ENCODE measurements around the gene ZFAND2A.
A peak's percentile ranks its signal among the peaks of the same experiment; 100 is the strongest.

Gene ZFAND2A

GRCh38 chr7:1188720-1189294, 28.8 kb upstream of the ZFAND2A start:
- TF ChIP-seq, protein P1, sequence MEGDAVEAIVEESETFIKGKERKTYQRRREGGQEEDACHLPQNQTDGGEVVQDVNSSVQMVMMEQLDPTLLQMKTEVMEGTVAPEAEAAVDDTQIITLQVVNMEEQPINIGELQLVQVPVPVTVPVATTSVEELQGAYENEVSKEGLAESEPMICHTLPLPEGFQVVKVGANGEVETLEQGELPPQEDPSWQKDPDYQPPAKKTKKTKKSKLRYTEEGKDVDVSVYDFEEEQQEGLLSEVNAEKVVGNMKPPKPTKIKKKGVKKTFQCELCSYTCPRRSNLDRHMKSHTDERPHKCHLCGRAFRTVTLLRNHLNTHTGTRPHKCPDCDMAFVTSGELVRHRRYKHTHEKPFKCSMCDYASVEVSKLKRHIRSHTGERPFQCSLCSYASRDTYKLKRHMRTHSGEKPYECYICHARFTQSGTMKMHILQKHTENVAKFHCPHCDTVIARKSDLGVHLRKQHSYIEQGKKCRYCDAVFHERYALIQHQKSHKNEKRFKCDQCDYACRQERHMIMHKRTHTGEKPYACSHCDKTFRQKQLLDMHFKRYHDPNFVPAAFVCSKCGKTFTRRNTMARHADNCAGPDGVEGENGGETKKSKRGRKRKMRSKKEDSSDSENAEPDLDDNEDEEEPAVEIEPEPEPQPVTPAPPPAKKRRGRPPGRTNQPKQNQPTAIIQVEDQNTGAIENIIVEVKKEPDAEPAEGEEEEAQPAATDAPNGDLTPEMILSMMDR (IDR thresholded peaks at IDR 0.05; ENCODE audit: control insufficient read depth, insufficient read depth, low read depth, low read length, missing control alignments) = no peak
- H3K4me3 ChIP-seq (ENCODE audit: control insufficient read depth, low read depth, low read length) = no peak overlapping the region
- DNase-seq (ENCODE audit: low read depth) = no peak

DNA sequence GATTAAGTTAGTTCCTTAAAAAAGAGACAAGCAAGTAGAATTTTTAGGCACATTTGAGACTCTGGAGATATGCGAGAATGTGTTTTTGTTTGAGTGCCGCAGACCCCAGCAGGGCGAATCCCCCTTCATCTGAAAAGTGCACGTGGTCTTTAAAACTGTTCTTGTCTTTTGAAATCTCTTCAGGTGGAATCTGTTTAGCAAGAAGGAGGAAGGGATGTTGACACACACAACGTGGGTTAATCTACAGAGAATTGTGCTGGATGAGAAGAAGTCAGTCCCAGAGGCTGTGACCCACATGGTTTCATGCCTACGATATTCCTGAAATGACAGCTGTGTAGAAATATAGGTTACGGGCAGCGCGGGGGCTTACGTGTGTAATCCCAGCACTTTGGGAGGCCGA, 27.1 kb upstream of the ZFAND2A start:
- no peak overlapping the region for H3K4me3 ChIP-seq (ENCODE audit: control insufficient read depth, low read depth, low read length)
- DNase-seq (ENCODE audit: low read depth) = no peak
- TF ChIP-seq, protein P1 (IDR thresholded peaks at IDR 0.05; ENCODE audit: control insufficient read depth, insufficient read depth, low read depth, low read length, missing control alignments) = no peak

- TF ChIP-seq, protein P1 (IDR thresholded peaks at IDR 0.05; ENCODE audit: control insufficient read depth, insufficient read depth, low read depth, low read length, missing control alignments) = no peak
- no peak overlapping the region for H3K4me3 ChIP-seq (ENCODE audit: control insufficient read depth, low read depth, low read length)
- no peak for DNase-seq (ENCODE audit: low read depth)
Observed at GRCh38 chr7:1181640-1182039, 21.6 kb upstream of the ZFAND2A start.

DNA sequence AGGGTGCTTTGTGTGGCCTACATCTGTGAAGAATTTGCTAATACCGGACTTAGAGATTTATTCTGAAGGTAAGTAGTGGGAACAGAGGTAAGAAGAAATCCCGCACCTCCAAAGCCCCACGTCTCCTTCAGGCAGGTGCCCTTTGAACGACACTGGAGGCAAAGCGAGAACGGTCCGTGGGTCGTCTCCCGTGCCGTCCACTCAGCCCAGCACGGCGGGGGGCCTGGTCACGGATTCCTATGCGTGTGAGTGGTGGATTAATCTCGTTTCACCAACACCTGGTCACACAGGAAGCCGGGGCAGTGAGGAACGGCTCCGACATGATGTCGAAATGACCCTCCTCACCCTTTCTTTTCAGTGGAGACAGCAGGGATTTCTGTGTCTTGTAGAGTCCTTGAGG, 21.0 kb upstream of the ZFAND2A start:
- H3K4me3 ChIP-seq (ENCODE audit: control insufficient read depth, low read depth, low read length) = no peak overlapping the region
- TF ChIP-seq, protein P1 (IDR thresholded peaks at IDR 0.05; ENCODE audit: control insufficient read depth, insufficient read depth, low read depth, low read length, missing control alignments) = no peak
- no peak for DNase-seq (ENCODE audit: low read depth)

DNA sequence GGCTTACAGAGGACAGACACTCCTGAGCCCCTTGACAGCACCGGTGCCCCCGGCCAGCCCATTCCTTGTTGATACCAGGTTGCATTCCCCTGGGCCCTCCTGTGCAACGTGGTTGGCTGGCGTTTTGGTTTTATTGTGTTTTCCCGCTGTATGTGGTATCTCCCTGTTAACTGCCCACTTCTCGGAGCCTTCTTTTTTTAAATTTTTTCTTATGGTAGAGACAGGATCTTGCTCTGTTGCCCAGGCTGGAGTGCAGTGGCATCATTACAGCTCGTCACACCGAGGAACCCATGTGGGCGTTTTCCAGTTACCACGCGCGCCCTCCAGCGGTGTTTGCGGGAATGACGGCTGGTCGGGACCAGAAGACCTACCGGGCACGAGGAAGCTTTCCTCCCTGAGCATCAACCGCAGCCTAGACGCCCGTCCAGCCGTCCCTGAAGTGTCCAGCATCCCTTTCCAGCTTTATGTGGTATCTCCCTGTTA, 16.9 kb upstream of the ZFAND2A start:
- TF ChIP-seq, protein P1 (IDR thresholded peaks at IDR 0.05; ENCODE audit: control insufficient read depth, insufficient read depth, low read depth, low read length, missing control alignments) = peak; percentile 62
- H3K4me3 ChIP-seq (ENCODE audit: control insufficient read depth, low read depth, low read length) = no peak overlapping the region
- no peak for DNase-seq (ENCODE audit: low read depth)

DNA sequence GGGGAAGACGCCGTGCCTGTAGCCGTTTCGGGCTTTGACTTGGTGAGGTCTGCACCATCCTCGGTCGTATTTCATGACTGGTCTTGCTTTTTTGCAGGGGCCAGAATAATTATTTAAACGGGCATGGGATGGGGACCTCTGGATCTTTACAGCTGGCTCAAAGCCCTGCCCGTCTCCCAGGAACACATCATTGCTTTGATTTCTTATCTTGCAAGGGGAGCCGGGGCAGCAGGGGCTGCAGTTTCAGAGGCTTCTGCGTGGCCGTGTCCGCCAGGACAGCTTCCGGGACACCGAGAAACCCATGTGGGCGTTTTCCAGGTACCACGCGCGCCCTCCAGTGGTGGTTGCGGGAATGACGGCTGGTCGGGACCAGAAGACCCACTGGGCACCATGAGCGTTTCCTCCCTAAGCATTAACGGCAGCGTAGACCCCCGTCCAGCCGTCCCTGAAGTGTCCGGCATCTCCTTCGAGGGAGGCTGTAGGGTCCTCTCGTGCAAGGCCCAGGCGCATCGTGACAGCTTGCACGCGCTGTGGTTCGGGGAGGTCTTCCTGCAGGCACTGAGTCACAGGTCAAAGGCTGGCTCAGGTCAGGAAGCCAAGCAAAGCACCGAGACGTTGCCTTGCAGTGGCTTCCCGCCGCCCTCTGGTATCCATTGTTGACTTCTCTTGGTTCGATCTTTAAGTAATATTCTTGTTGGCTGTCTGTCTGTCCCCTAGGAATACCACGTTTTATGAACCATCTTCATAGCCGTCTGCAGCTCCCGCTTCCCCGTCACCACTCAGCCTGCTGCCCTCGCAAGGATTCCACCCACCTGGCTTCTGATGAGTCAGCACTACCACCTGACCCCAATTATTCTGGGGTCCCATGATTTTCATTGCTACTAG, 16.2 kb upstream of the ZFAND2A start:
- TF ChIP-seq, protein P1 (IDR thresholded peaks at IDR 0.05; ENCODE audit: control insufficient read depth, insufficient read depth, low read depth, low read length, missing control alignments) = peak; percentile 92
- H3K4me3 ChIP-seq (ENCODE audit: control insufficient read depth, low read depth, low read length) = peak overlapping the region; percentile 3; the same call in 1 of the 2 replicates
- no peak for DNase-seq (ENCODE audit: low read depth)
